HG03378 (cell line): Measurements from ENCODE around the gene ANXA11.
"Not testable (repeated sequence)": the region's sequence is repeated elsewhere in the genome, so short reads cannot be mapped to it uniquely, and the experiment has no call there.

ENCODE experiments used
- ATAC-seq: cut with Tn5 transposase; IDR thresholded peaks from one replicate; pipeline ENCODE4 v1.9.1; 2021; ENCODE audit warnings: mild to moderate bottlenecking, moderate library complexity; ENCODE audit not compliant: unreplicated experiment

The ANXA11 gene

GRCh38 chr10:80149123-80149522 lies 56.2 kb downstream of the ANXA11 start:
- ATAC-seq, result no peak

- no peak for ATAC-seq
Measured at GRCh38 chr10:80148166-80148805, 57.1 kb downstream of the ANXA11 start.

GRCh38 chr10:80146918-80147317 lies 58.4 kb downstream of the ANXA11 start:
- ATAC-seq, result no peak

- not testable (repeated sequence) for ATAC-seq
Measured at GRCh38 chr10:80145406-80146308, 59.7 kb downstream of the ANXA11 start.

- ATAC-seq, result no peak
Measured at GRCh38 chr10:80144696-80145131, 60.6 kb downstream of the ANXA11 start.

- ATAC-seq, result no peak
Measured at GRCh38 chr10:80144067-80144695, 61.2 kb downstream of the ANXA11 start.

GRCh38 chr10:80141696-80142460 lies 63.5 kb downstream of the ANXA11 start:
- ATAC-seq, result no peak

- no peak for ATAC-seq
Measured at GRCh38 chr10:80140251-80140650, 65.1 kb downstream of the ANXA11 start.

- no peak for ATAC-seq
Measured at GRCh38 chr10:80139265-80139664, 66.1 kb downstream of the ANXA11 start.

GRCh38 chr10:80137920-80138319 lies 67.4 kb downstream of the ANXA11 start:
- ATAC-seq, result no peak

GRCh38 chr10:80137031-80137862 lies 68.1 kb downstream of the ANXA11 start:
- ATAC-seq, result no peak

GRCh38 chr10:80136134-80136571 lies 69.2 kb downstream of the ANXA11 start:
- ATAC-seq, result no peak

GRCh38 chr10:80133687-80134086 lies 71.7 kb downstream of the ANXA11 start:
- not testable (repeated sequence) for ATAC-seq

- ATAC-seq, result no peak
Measured at GRCh38 chr10:80133206-80133605, 72.1 kb downstream of the ANXA11 start.

- no peak for ATAC-seq
Measured at GRCh38 chr10:80132299-80133139, 72.8 kb downstream of the ANXA11 start, which contains the start of gene PLAC9. Gene PLAC9 (plus strand): TSS chr10:80132730. CDS start chr10:80132763, 33 bp downstream.

- ATAC-seq, result no peak
Measured at GRCh38 chr10:80131499-80131901, 73.8 kb downstream of the ANXA11 start.

- no peak for ATAC-seq
Measured at GRCh38 chr10:80126876-80127275, 78.5 kb downstream of the ANXA11 start.

GRCh38 chr10:80122746-80123145 lies 82.6 kb downstream of the ANXA11 start:
- ATAC-seq, result no peak
